DND-41 (cell line): ENCODE results near the gene HTRA1.

Experiments
- ATAC-seq: fragments of 200-7000 bp; cut with Tn5 transposase; 3 replicates; pipeline ENCODE4 v1.9.1; 2021; ENCODE audit warnings: low read depth; ENCODE audit not compliant: insufficient read depth
- DNase-seq: peaks from one replicate; pipeline ENCODE4 v3.0.0-alpha.2; 2020
- H2AFZ ChIP-seq: 2 replicates; pipeline ENCODE4 v1.6.0; 2012; ENCODE audit warnings: low read depth, low read length
- H3K27ac ChIP-seq: 2 replicates; pipeline ENCODE4 v1.5.1; 2012; ENCODE audit warnings: low read length, inconsistent platforms
- H3K27me3 ChIP-seq: fragments of 200-600 bp; sonication (generic); 2 replicates; pipeline ENCODE4 v1.6.0; 2012; ENCODE audit warnings: low read length, mild to moderate bottlenecking, inconsistent platforms; ENCODE audit not compliant: insufficient read depth, poor library complexity
- H3K36me3 ChIP-seq: 2 replicates; pipeline ENCODE4 v1.5.1; 2012; ENCODE audit warnings: low read length, inconsistent platforms; ENCODE audit not compliant: insufficient read depth
- H3K4me1 ChIP-seq: 2 replicates; pipeline ENCODE4 v1.5.1; 2012; ENCODE audit warnings: mild to moderate bottlenecking, low read length; ENCODE audit not compliant: insufficient read depth
- H3K4me2 ChIP-seq: 2 replicates; pipeline ENCODE4 v1.6.0; 2012; ENCODE audit warnings: mild to moderate bottlenecking, moderate library complexity, low read length, inconsistent platforms; ENCODE audit not compliant: insufficient read depth
- H3K4me3 ChIP-seq, 2 experiments: fragments of 200-600 bp in 1 of 2; shearing (Covaris generic) in 1 of 2; 2 replicates each; pipeline ENCODE4 v1.5.1; 2012 to 2016; ENCODE audit warnings: inconsistent platforms in 2 of 2, low read length in 2 of 2, mild to moderate bottlenecking in 2 of 2, low read depth in 1 of 2, moderate library complexity in 1 of 2
- H3K79me2 ChIP-seq: 2 replicates; pipeline ENCODE4 v1.6.0; 2012; ENCODE audit warnings: low read length, inconsistent platforms; ENCODE audit not compliant: insufficient read depth
- H3K9ac ChIP-seq: 2 replicates; pipeline ENCODE4 v1.6.0; 2012; ENCODE audit warnings: low read depth, mild to moderate bottlenecking, inconsistent platforms, low read length, moderate library complexity
- H3K9me3 ChIP-seq: 2 replicates; pipeline ENCODE4 v1.5.1; 2012; ENCODE audit warnings: low read length, moderate library complexity, mild to moderate bottlenecking, inconsistent platforms; ENCODE audit not compliant: insufficient read depth, severe bottlenecking
- H4K20me1 ChIP-seq: 2 replicates; pipeline ENCODE4 v1.6.0; 2012; ENCODE audit warnings: low read length; ENCODE audit not compliant: insufficient read depth
- CTCF ChIP-seq: IDR thresholded peaks from 2 replicates; pipeline ENCODE4 v1.5.1; 2012; ENCODE audit warnings: borderline replicate concordance, low read length, moderate library complexity, mild to moderate bottlenecking; ENCODE audit not compliant: poor library complexity, severe bottlenecking; ENCODE audit errors: extremely low read depth
- EZH2 ChIP-seq: IDR thresholded peaks from 3 replicates; pipeline ENCODE4 v1.6.1; 2012; ENCODE audit warnings: borderline replicate concordance, low read depth, mild to moderate bottlenecking, moderate library complexity, low read length, inconsistent platforms; ENCODE audit not compliant: severe bottlenecking

Gene HTRA1

DNA sequence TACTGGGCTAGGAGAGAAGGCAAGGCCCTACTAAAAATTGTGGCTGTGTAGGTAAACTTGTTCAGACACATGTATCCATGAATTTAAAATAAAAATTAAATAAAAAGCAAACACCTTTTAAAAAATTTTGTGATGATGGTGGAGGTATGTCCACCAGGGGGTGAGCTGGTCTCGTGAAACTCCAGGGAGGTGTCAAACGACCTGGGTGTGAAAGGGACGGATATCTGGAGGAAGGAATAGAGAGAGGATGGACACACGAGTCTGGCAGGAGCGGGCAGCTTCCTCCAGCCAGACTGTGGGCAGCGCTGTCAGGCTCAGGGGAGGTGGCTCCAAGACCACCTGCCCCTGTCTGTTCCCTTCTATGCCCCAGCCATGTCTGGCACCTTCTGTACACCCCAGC lies 64.4 kb downstream of the HTRA1 start:
- no peaks in the 10 kb centered on the region for H3K27me3 ChIP-seq
- no peak overlapping the region for H2AFZ ChIP-seq
- DNase-seq, result no peak
- no peaks in the 10 kb centered on the region for H3K9me3 ChIP-seq
- no peaks in the 10 kb centered on the region for H4K20me1 ChIP-seq
- H3K4me1 ChIP-seq, result no peaks in the 10 kb centered on the region
- no peak overlapping the region for H3K4me3 ChIP-seq
- H3K36me3 ChIP-seq, result no peaks in the 10 kb centered on the region
- ATAC-seq, result no peak
- TF ChIP-seq EZH2 (no peak), CTCF (no peak)
- no peak overlapping the region for H3K27ac ChIP-seq
- no peak overlapping the region for H3K9ac ChIP-seq
- no peak overlapping the region for H3K4me2 ChIP-seq
- H3K79me2 ChIP-seq, result no peaks in the 10 kb centered on the region

DNA sequence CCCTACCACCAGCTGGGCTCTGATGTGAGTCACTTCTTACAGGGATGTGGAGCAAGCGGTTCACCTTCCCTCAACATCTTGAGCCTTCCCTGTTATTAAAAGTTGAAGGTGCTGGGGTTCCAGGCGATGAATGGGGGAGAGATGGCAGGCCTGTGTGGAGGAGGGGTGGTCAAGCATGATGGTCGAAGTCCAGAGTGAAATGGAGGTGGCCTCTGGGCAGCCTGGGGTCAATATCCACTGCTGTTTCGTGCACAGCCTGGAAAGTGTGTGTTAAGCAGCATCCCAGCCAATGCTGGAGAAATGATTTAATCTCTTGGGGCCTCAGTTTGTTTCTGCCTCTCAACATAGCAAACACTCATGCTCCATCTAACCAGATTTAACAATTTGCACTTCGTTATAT lies 65.5 kb downstream of the HTRA1 start:
- Histone ChIP-seq H3K9ac (no peak overlapping the region), H4K20me1 (no peaks in the 10 kb centered on the region), H2AFZ (no peak overlapping the region), H3K4me3 (no peak overlapping the region), H3K36me3 (no peaks in the 10 kb centered on the region), H3K4me1 (no peaks in the 10 kb centered on the region), H3K4me2 (no peak overlapping the region), H3K27ac (no peak overlapping the region), H3K9me3 (no peaks in the 10 kb centered on the region), H3K27me3 (no peaks in the 10 kb centered on the region), H3K79me2 (no peaks in the 10 kb centered on the region)
- TF ChIP-seq EZH2 (no peak), CTCF (no peak)
- DNase-seq (no peak), ATAC-seq (no peak)

DNA sequence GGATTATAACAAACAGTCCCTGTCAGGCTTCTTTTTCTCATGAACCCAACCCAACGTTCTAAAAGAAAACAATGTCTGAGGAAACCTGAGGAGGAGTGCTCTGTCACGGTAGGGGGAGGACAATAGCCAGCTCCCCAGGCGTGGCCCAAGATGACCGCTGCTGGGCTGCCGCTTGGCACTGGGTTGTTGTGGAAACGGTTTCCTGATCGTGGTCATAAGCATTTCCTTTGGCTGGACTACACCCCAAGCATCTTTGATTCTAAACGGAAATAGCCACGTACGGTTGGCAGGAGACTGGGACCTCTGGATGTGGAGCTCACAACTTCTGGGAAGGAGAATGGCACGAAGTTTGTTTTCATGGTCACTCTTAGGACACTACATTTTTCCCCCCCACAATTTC lies 68.8 kb downstream of the HTRA1 start:
- Histone ChIP-seq H3K4me1 (no peaks in the 10 kb centered on the region), H3K36me3 (no peaks in the 10 kb centered on the region), H3K79me2 (no peaks in the 10 kb centered on the region), H3K4me3 (no peak overlapping the region), H3K4me2 (no peak overlapping the region), H3K9me3 (no peaks in the 10 kb centered on the region), H3K9ac (no peak overlapping the region), H4K20me1 (no peaks in the 10 kb centered on the region), H2AFZ (no peak overlapping the region), H3K27me3 (no peaks in the 10 kb centered on the region), H3K27ac (no peak overlapping the region)
- ATAC-seq, result no peak
- no peak for TF ChIP-seq CTCF
- TF ChIP-seq EZH2, result no peak
- DNase-seq, result no peak

- no peak overlapping the region for H3K9ac ChIP-seq
- H3K9me3 ChIP-seq, result no peaks in the 10 kb centered on the region
- no peak for TF ChIP-seq EZH2
- no peak for TF ChIP-seq CTCF
- no peaks in the 10 kb centered on the region for H3K27me3 ChIP-seq
- H3K4me3 ChIP-seq, result no peak overlapping the region
- H2AFZ ChIP-seq, result no peak overlapping the region
- H3K4me2 ChIP-seq, result no peak overlapping the region
- H3K4me1 ChIP-seq, result no peaks in the 10 kb centered on the region
- no peaks in the 10 kb centered on the region for H3K36me3 ChIP-seq
- no peak for ATAC-seq
- no peaks in the 10 kb centered on the region for H3K79me2 ChIP-seq
- no peaks in the 10 kb centered on the region for H4K20me1 ChIP-seq
- no peak overlapping the region for H3K27ac ChIP-seq
- DNase-seq, result no peak
Measured at GRCh38 chr10:122531261-122531660, 69.9 kb downstream of the HTRA1 start.
